Activated gamma-delta T cell treated with Interleukin-2 at 50 U/mL for 16 hours (primary cell): ENCODE measurements around the gene DEPDC1B.
"Not testable (repeated sequence)": the region's sequence is repeated elsewhere in the genome, so short reads cannot be mapped to it uniquely, and the experiment has no call there.

Experiments used
- DNase-seq: peaks from one replicate; pipeline ENCODE4 v3.0.0-alpha.2; 2020

The DEPDC1B gene, protein sequence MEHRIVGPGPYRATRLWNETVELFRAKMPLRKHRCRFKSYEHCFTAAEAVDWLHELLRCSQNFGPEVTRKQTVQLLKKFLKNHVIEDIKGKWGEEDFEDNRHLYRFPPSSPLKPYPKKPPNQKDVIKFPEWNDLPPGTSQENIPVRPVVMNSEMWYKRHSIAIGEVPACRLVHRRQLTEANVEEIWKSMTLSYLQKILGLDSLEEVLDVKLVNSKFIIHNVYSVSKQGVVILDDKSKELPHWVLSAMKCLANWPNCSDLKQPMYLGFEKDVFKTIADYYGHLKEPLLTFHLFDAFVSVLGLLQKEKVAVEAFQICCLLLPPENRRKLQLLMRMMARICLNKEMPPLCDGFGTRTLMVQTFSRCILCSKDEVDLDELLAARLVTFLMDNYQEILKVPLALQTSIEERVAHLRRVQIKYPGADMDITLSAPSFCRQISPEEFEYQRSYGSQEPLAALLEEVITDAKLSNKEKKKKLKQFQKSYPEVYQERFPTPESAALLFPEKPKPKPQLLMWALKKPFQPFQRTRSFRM

DNA sequence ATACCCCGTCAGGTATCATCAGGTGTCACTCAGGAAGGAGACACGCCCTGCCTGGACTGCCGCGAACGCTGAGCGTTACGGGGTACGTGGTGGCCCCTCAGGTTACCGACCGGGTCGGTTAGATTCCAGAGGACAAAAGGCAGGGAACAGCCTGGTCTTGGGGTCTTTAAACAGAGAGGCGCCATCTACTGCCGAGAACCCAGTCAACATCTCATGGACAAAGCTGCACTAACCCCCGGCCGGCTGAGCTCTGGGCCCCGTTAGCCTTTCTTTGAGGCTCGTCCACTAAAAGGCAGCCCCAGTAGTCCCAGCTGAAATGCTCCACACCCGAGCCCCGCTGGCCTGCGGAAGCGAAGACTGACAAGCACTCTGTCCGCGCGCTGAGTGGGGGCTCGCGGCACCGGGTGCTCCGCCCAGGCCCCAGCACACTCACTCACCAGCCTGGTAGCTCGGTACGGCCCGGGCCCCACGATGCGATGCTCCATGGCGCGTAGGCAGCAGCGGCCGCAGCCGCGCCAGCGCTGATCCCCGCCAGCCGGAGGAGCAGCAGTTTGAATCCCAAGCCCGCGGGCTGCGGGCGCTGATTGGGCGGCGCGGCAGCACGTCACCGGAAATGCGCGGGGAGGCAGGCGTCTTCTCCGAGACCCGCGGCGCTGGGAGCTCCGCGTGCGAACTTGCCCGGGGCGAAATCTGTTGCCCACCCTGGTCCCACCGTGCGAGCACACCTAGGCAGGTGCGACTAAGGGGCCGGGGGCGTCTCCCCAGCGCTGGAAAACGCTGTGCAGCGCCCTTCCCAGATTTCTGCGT lies at the start of gene DEPDC1B:
DEPDC1B (minus strand) TSS at position 558 of the 807 bp plus-strand sequence; CDS start at position 485, 73 bp downstream.
- DNase-seq, result peak; percentile 74

DNA sequence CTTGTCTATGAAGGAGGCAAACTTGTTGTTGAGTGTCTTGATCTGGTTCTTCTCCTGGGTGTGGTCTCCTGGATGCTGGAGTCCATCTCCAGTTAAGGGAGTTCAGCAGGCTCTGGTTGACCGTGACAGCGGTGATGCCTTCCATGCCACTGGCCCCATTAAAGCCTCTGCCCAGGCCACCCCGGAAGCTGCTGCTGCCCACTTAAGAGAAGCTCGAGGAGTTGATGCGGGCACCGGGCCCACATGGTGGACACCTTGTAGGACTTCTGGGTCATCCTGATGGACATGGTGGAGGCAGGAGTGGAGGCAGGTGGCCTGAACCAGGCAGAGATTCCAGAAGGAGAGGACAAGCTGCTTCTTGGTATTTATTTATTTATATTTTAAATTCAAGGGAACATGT lies 44.7 kb upstream of the DEPDC1B start:
- DNase-seq, result no peak

DNA sequence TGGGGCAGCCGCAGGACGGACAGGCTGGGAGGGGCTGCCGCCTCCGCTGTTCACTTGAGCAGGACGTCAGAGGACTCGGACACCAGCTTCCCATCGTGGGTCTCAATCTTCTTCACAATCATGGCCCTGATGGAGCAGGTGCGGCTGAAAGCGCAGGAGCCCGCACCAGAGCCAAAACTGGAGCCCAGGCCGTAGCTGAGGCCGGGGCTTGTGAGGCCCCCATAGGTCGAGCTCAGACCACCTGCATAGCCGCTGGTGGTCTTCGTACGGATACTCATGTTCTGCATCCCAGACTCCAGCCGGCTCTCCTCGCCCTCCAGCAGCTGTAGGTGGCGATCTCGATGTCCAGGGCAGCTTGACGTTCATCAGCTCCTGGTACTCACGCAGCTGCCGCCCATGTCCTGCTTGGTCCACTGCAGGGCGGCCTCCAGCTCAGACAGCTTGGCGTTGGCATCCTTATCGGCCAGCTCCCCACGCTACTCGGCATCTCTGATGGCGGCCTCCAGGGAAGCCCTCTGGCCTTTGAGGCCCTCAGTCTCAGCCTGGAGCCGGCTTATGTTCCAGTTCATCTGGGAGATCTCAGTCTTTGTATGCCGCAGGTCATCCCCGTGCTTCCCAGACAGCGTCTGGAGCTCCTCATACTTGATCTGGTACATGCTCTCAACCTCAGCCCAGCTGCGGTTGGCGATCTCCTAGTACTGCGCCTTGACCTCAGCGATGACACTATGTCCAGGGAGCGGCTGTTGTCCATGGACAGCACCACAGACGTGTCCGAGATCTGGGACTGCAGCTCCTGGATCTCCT lies 43.7 kb upstream of the DEPDC1B start:
- no peak for DNase-seq

DNA sequence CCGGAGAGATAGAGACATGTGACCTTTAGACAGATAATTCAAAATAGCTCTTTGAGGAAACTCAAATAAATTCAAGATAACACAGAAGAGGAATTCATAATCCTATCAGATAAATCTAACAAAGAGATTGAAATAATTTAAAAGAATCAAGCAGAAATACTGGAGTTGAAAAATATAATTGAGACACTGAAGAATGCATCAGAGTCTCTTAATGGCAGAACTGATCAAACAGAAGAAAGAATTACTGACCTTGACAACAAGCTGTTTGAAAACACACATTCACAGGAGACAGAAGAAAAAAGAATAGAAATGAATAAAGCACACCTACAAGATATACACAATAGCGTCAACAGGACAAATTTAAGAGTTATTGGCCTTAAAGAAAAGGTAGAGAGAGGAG lies 40.4 kb upstream of the DEPDC1B start:
- DNase-seq, result no peak

DNA sequence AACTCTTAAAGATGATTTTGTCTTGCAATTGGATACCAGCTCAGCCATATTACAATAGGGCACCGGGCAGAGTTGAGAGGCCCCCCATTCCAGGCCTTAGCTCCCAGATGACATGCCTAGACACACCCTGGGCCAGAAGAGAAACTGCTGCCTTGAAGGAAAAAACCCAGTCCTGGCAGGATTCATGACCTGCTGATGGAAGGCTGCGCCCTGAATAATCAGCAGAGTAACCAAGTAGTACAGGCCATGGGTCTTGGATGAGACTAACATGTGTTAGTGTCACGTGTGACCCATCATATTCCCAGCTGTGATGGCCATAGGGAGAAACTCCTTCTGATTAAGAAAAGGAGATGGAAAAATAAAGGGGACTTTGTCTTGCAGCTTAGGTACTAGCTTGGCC lies 39.0 kb upstream of the DEPDC1B start:
- DNase-seq, result no peak

DNA sequence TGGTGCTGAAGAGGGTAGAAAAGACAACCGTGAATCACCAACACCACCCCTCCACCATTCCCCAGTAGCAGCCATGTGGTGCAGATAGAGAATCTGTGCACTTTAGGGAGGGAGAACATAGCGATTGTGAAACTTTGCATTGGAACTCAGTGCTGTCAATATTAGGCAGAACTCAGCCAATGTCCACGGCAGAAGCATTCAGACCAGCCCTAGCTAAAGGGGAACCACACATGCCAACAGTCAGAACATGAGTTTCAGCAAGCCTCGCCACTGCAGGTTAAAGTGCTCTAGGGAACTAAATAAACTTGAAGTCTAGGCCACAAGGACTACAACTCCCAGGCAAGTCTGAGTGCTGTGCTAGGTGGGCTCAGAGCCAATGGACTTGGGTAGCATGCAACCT lies 38.5 kb upstream of the DEPDC1B start:
- no peak for DNase-seq

DNA sequence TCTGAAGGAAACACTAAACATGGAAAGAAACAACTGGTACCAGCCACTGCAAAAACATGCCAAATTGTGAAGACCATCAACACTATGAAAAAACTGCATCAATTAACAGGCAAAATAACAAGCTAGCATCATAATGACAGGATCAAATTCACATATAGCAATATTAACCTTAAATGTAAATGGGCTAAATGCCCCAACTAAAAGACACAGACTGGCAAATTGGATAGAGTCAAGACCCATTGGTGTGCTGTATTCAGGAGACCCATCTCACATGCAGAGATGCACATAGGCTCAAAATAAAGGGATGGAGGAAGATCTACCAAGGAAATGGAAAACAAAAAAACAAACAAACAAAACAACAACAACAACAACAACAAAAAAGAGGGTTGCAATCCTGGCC lies 30.9 kb upstream of the DEPDC1B start:
- not testable (repeated sequence) for DNase-seq

DNA sequence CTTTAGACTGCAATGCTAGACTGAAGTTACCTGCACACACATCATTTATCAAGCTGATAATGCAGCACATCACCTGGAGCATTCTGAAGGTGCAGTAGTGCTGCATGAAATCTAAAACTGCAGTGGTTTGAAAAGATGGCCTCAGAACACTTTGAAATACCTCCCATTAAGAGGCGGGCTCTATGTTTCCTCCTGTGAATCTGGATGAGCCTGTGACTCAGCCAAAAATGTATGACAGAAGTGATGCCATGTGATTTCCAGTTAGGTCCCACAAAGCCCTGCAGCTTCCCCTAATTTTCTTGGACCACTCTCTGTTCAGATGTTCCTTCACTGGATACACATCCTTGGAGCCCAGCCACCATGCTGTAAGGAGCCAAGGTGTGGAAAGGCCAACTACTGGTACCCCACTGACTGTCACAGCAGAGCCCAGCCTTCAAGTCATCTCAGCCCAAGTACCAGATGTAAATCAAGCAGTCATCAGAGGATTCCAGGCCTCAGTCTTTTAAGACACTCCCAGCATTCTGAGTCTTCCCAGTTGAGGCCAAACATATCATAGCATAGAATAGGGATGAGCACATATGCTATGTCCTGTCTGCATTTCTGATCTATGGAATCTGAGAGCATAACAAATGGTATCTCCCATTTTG lies 27.2 kb upstream of the DEPDC1B start:
- DNase-seq, result no peak

DNA sequence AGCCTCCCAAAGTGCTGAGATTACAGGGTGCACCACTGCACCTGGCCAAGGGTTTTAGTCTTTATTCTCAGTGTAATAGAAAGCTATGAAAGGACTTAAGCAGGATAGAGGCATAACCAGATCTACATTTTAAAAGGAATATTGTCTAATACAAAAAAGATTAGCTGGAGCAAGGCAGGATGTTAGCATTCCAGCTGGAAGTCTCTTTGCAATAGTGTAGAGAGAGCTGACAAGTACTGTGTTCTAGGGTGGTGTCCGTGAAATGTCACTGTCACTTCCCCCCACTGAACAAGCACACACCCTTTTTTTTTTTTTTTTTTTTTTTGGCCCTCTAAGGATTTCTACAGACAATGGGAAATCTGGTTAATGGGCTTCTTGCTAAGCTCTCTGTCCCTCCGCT lies 24.2 kb upstream of the DEPDC1B start:
- no peak for DNase-seq

DNA sequence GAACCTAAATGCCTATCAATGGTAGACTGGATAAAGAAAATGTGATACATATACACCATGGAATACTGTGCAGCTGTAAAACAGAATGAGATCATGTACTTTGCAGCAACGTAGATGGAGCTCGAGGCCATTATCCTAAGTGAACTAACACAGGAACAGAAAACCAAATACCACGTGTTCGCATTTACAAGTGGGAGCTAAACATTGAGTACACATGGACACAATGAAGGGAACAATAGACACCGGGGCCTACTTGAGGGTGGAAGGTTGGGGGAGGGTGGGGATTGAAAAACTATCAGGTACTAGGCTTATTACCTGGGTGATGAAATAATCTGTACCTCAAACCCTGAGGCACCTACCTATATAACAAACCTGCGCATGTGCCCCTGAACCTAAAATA lies 22.4 kb upstream of the DEPDC1B start:
- DNase-seq, result no peak

DNA sequence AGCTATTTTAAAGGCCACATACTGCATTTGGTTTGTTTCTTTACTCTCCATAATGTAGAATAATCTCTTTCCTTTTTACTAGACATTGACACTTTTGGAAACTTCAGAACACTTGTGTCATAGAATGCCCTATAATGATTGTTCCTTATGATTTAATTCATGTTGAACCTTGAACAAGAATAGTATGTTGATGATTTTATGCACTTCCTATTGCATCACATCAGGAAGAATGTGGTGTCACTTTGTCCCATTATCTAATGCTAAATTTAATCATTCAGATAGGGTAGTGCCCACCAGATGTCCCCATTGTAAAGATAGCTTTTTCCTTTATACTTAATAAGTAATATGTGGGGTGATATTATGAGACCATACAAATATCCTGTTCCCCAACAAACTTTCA lies 19.4 kb upstream of the DEPDC1B start:
- DNase-seq, result no peak

DNA sequence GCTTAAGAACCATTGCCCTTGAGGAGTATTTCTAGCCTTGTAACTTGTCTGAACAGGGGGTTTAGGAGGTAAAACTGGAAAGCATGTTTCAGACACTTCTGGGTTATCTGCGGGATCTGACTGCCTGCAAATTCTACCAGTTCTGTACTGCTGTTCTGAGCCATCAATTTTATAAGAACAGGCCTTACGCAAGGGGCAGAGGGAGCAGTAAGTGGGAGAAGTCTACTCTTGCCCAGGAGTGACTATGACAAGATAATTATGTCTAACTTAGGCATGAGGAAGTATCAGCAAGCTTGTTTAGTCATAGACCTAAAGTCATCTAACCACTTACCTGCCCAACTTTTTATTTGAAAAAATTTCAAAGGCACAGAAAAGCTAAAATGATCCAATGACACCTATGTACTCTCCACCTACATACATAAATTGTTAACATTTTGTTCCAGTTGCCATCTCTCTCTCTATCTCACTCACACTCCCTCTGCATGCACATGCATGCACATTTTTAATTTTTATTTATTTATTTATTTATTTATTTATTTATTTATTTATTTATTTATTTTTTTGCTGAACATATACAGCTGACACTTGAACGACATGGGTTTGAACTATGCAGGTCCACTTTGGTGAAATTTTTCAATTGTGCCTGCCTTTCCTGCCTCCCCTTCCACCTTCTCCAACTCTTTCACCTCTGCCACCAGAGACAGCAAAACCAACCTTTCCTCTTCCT lies 18.4 kb upstream of the DEPDC1B start:
- no peak for DNase-seq

DNA sequence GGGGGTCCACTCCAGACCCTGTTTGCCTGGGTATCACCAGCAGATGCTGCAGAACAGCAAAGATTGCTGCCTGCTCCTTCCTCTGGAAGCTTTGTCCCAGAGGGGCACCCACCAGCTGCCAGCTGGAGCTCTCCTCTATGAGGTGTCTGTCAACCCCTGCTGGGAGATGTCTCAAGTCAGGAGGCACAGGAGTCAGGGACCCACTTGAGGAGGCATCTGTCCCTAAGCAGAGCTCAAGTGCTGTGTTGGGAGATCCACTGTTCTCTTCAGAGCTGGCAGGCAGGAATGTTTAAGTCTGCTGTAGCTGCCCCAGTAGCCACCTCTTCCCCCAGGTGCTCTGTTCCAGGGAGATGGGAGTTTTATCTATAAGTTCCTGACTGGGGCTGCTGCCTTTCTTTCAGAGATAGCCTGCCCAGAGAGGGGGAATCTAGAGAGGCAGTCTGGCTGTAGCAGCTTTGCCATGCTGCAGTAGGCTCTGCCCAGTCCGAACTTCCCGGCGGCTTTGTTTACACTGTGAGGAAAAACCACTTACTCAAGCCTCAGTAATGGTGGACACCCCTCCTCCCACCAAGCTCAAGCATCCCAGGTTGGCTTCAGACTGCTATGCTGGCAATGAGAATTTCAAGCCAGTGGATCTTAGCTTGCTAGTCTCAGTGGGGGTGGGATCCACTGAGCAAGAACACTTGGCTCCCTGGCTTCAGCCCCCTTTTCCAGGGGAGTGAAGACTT lies 15.4 kb upstream of the DEPDC1B start:
- DNase-seq, result not testable (repeated sequence)

DNA sequence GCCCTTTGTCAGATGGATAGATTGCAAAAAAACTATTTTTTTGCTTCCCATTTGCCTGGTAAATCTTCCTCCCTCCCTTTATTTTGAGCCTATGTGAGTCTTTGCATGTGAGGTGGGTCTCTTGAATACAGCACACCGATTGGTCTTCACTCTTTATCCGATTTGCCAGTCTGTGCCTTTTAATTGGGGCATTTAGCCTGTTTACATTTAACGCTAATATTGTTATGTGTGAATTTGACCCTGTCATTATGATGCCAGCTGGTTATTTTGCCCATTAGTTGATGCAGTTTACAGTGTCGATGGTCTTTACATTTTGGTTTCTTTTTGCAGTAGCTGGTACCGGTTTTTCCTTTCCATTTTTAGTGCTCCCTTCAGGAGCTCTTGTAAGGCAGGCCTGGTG lies 13.0 kb upstream of the DEPDC1B start:
- no peak for DNase-seq

DNA sequence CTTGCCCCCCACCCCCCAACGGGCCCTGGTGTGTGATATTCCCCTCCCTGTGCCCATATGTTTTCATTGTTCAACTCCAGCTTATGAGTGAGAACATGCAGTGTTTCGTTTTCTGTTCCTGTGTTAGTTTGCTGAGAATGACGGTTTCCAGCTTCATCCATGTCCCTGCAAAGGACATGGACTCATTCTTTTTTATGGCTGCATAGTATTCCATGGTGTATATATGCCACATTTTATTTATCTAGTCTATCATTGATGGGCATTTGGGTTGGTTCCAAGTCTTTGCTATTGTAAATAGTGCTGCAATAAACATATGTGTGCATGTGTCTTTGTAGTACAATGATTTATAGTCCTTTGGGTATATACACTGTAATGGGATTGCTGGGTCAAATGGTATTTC lies 11.9 kb upstream of the DEPDC1B start:
- DNase-seq, result not testable (repeated sequence)

DNA sequence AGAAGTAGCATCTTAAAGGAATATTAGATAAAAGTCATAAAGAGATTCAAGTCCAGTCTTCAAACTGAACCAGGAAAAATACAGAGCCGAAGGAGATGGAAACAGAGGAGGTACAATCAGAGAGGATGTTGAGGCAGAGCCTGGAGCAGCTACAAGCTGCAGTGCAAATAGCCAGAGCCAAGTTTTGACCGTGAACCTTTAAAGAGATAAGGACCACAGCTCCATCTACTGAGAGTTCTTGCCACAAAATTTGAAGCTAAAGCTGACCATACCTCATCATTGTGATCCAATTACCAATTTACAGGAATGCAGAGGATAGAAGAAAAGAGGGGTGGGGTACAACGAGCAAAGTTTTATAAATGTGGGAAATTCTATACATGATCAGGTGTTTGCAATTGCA lies 10.4 kb upstream of the DEPDC1B start:
- no peak for DNase-seq

DNA sequence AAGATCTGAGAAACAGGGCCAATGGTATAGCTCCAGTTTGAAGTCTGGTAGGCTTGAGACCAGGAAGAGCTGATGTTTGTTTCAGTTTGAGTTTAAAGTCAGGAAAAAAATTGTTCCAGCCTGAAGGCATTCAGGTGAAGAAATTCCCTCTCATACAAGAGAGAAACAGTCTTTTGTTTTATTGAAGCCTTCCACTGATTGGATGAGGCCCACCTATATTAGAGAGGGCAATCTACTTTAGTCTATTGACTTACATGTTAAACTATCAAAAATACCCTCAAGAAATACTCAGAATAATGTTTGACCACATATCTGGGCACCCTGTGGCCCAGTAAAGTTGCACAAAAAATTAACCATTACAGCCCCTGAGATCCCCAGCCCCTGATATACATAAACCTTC lies 5.2 kb upstream of the DEPDC1B start:
- DNase-seq, result no peak

DNA sequence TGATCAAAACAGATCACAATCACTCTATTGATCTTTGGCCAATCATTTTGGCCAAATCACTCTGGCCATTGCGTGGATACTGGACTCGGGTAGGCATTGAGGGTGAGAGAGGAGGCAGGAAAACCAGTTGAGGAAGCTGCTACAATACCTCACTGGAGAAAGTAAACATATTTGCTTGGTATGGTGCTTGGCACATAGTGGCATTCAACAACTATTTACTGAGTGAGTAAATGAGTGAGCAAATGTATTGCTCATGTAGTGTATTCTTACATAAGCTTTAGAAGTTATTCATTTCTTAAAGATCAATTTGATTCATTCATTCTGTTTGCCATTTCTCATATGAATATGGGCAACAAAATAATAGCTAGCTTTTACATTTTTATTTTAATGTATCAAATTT lies 4.0 kb upstream of the DEPDC1B start:
- no peak for DNase-seq

DNA sequence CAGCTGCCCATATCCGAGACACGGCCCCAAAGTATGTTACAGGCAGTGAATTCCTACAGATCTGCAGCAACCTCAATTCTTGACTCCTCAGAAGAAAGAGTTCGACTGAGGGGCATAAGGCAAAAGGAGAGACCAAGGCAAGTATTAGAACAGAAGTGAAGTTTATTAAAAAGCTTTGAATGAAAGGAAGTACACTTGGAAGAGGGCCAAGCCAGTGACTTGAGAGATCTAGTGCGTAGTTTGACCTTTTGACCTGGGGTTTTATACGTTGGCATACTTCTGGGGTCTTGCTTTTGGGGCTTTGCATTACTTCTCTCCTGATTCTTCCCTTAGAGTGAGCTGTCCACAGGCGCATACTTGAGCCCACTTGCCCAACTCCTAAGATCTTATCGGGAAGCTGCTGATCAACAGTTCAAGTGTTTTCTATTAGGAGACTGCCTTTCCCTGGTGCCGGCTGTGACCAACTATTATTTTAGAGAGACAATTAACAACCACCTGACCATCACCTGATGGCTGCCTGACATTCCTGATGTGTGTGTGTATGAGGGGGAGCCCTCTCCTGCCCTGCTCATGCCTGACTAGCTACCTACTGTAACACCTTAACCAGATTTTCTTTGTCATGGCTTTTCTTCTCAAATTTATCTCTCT lies 1.5 kb upstream of the DEPDC1B start:
- DNase-seq, result no peak

DNA sequence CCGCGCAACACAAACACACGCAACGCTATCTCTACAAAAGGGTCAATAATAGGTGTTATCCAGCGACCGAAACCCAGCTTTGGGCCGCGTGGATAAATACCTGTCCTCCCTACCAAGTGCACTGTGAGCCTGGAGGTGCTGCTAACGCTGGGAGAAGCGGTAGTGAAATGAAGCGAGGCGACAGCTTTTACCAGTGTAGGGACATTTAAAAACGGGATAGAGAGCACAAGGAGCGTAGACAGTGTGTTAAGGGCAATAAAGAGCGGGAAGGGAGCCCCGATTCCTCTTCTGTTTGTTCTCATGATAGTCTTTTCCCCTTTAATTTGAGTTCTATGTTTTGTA lies 421 bp upstream of the DEPDC1B start:
- peak; percentile 6 for DNase-seq

DNA sequence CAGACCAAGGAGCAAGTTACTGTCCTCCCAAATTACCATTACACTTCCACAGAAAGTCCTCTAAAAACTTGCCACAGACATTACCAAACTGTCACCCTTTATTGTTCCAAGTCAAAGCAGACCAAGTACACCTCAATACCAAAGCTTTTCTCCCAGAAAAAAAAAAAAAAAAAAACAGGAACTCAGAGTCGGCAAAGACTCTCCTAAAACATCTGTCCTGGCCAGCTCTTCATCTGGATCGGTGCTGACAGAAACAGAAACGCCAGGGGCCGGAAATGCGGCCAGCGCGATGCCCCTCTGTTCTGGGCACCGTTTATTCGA lies 718 bp downstream of the DEPDC1B start:
- DNase-seq, result no peak
